A549 (cell line): ENCODE data around the gene RHCG. TPM values are rescaled to one million over a fixed set of nuclear protein-coding genes. Genes with fewer than 3 reads are reported as not detected.

Experiments used
- ATAC-seq, 2 experiments: fragments of 200-7000 bp in 1 of 2; fragments of >200 bp in 1 of 2; cut with Nextera tagmentation in 1 of 2; cut with Tn5 transposase in 1 of 2; 3 replicates each; pipeline versions ENCODE4 v1.8.0 to v1.9.1; 2018 to 2020; ENCODE audit warnings: mild to moderate bottlenecking in 1 of 2, moderate library complexity in 1 of 2
- CTCF ChIA-PET: fragments of 300-600 bp; sonication (Branson Sonifier 250); formaldehyde crosslinking; extraction: SDS; loops from one replicate; lab custom pipeline; 2021; ENCODE audit warnings: antibody characterized with exemption, inconsistent platforms; lab: Yijun Ruan, JAX
- POLR2A ChIA-PET: fragments of 350-600 bp; formaldehyde crosslinking; extraction: SDS; loops from one replicate; lab custom pipeline; 2021; ENCODE audit warnings: antibody characterized with exemption, inconsistent platforms; lab: Yijun Ruan, JAX
- DNase-seq, 2 experiments: peaks; one replicate each; pipeline versions ENCODE4 v3.0.0 to v3.0.0-alpha.2; 2011 to 2016; ENCODE audit warnings: low read depth in 1 of 2, low spot score in 1 of 2
- FAIRE-seq: peaks from 2 replicates; lab custom pipeline; 2011; peaks lifted over from hg19 to GRCh38; lab: Jason Lieb, UNC
- H3K27ac ChIP-seq, 2 experiments: fragments of >200 bp; sonication (Bioruptor Twin); formaldehyde crosslinking; 3 replicates each; pipeline ENCODE4 v1.5.1; 2016 to 2017
- H3K4me1 ChIP-seq: fragments of >200 bp; sonication (Bioruptor Twin); formaldehyde crosslinking; 3 replicates; pipeline ENCODE4 v1.6.1; 2016
- H3K4me2 ChIP-seq: fragments of >200 bp; sonication (Bioruptor Twin); formaldehyde crosslinking; 3 replicates; pipeline ENCODE4 v1.6.1; 2016
- H3K4me3 ChIP-seq: fragments of >200 bp; sonication (Bioruptor Twin); formaldehyde crosslinking; 3 replicates; pipeline ENCODE4 v1.5.1; 2016
- H3K9me3 ChIP-seq: fragments of >200 bp; sonication (Bioruptor Twin); formaldehyde crosslinking; 3 replicates; pipeline ENCODE4 v1.6.1; 2016
- CHD4 ChIP-seq: fragments of 200-600 bp; sonication (generic); IDR thresholded peaks from 2 replicates; pipeline ENCODE4 v1.6.1; 2016; ENCODE audit warnings: antibody characterized with exemption, mild to moderate bottlenecking, borderline replicate concordance
- EHMT2 ChIP-seq: fragments of 200-600 bp; sonication (generic); IDR thresholded peaks from 2 replicates; pipeline ENCODE4 v1.6.1; 2016; ENCODE audit warnings: antibody characterized with exemption, low read depth, mild to moderate bottlenecking, moderate library complexity
- EP300 ChIP-seq, 2 experiments: fragments of >200 bp; sonication (Bioruptor Twin); formaldehyde crosslinking; IDR thresholded peaks; 2 replicates in 1 of 2; 3 replicates in 1 of 2; pipeline ENCODE4 v1.6.1; 2016 to 2017
- FOXS1 ChIP-seq: fragments of 250-450 bp; sonication (Bioruptor Pico); IDR thresholded peaks from 2 replicates; pipeline ENCODE4 v1.5.0; 2020; ENCODE audit warnings: mild to moderate bottlenecking, moderate library complexity
- HOXB13 ChIP-seq: fragments of 250-450 bp; sonication (Bioruptor Pico); IDR thresholded peaks from 2 replicates; pipeline ENCODE4 v1.5.0; 2020; ENCODE audit warnings: low read depth, mild to moderate bottlenecking, moderate library complexity
- HOXB5 ChIP-seq: fragments of 250-450 bp; sonication (Bioruptor Pico); IDR thresholded peaks from 2 replicates; pipeline ENCODE4 v1.5.0; 2020; ENCODE audit warnings: mild to moderate bottlenecking, moderate library complexity
- JUN ChIP-seq, 2 experiments: fragments of >200 bp; sonication (Bioruptor Twin); formaldehyde crosslinking; IDR thresholded peaks; 2 replicates in 1 of 2; 3 replicates in 1 of 2; pipeline ENCODE4 v1.6.1; 2016 to 2017
- KDM5A ChIP-seq: fragments of 200-600 bp; sonication (generic); IDR thresholded peaks from 2 replicates; pipeline ENCODE4 v1.6.1; 2016; ENCODE audit warnings: antibody characterized with exemption, mild to moderate bottlenecking
- MAFK ChIP-seq: fragments of 450-650 bp; IDR thresholded peaks from 2 replicates; pipeline ENCODE4 v1.6.1; 2014; ENCODE audit not compliant: partially characterized antibody
- NPAS2 ChIP-seq: fragments of 250-450 bp; sonication (Bioruptor Pico); IDR thresholded peaks from 2 replicates; pipeline ENCODE4 v1.8.0; 2022; ENCODE audit warnings: mild to moderate bottlenecking, moderate library complexity, borderline replicate concordance
- NR3C1 ChIP-seq: fragments of >200 bp; sonication (Bioruptor Twin); formaldehyde crosslinking; IDR thresholded peaks from 3 replicates; pipeline ENCODE4 v1.6.1; 2017
- POLR2A ChIP-seq: IDR thresholded peaks from 2 replicates; pipeline ENCODE4 v1.6.1; 2012; ENCODE audit warnings: mild to moderate bottlenecking, low read length
- POLR2AphosphoS2 ChIP-seq: conservative IDR thresholded peaks from 2 replicates; pipeline ENCODE4 v1.6.1; 2012; ENCODE audit warnings: low read length, improper control_type of control experiment, inconsistent platforms
- RAD21 ChIP-seq, 2 experiments: fragments of >200 bp in 1 of 2; sonication (Bioruptor Twin) in 1 of 2; formaldehyde crosslinking in 1 of 2; IDR thresholded peaks in 1 of 2; conservative IDR thresholded peaks in 1 of 2; 2 replicates in 1 of 2; 3 replicates in 1 of 2; pipeline ENCODE4 v1.6.1; 2012 to 2018; ENCODE audit warnings: inconsistent platforms in 1 of 2
- ZC3H11A ChIP-seq: fragments of 450-650 bp; IDR thresholded peaks from 2 replicates; pipeline ENCODE4 v1.6.1; 2014; ENCODE audit warnings: antibody characterized with exemption, mild to moderate bottlenecking
- WGBS: methylation state at CpG from one replicate; pipeline ENCODE4 v1.1.6; 2017; ENCODE audit errors: missing lambda C conversion rate; 5-methylcytosine and 5-hydroxymethylcytosine counted together
- polyA plus RNA-seq, 4 experiments: library from polyadenylated mRNA; depleted of rRNA in 3 of 4; stranded (reverse); fragments of >200 nt; fragmentation: RNase III in 1 of 4; extraction: RNeasy Plus Mini Kit Qiagen cat#74134 plus additional on column Dnase treatment in 1 of 4; gene quantifications; 2 replicates in 3 of 4; 3 replicates in 1 of 4; pipeline ENCODE4 v1.2.3, GENCODE V29; 2011 to 2017
- TF ChIP-seq, protein P1 (sequence below): fragments of >200 bp; sonication (Bioruptor Twin); formaldehyde crosslinking; IDR thresholded peaks from 2 replicates; pipeline ENCODE4 v1.6.1; 2016
- TF ChIP-seq, protein P2 (sequence below): IDR thresholded peaks from 2 replicates; pipeline ENCODE4 v1.6.1; 2012; ENCODE audit warnings: low read depth, borderline replicate concordance
- TF ChIP-seq, protein P3 (sequence below): fragments of 200-600 bp; sonication (generic); IDR thresholded peaks from 2 replicates; pipeline ENCODE4 v1.6.1; 2016; ENCODE audit warnings: antibody characterized with exemption, mild to moderate bottlenecking, moderate library complexity
- TF ChIP-seq, protein P4 (sequence below): fragments of >200 bp; sonication (Bioruptor Twin); formaldehyde crosslinking; IDR thresholded peaks from 3 replicates; pipeline ENCODE4 v1.5.1; 2016
- TF ChIP-seq, protein P5 (sequence below): fragments of 250-450 bp; sonication (Bioruptor Pico); IDR thresholded peaks from 2 replicates; pipeline ENCODE4 v1.5.0; 2021; ENCODE audit warnings: mild to moderate bottlenecking, moderate library complexity, borderline replicate concordance

Gene RHCG
- polyA plus RNA-seq, 2 of the 4 experiments (the other 2 are of a cell fraction), result 3.6 to 11.0 TPM

DNA sequence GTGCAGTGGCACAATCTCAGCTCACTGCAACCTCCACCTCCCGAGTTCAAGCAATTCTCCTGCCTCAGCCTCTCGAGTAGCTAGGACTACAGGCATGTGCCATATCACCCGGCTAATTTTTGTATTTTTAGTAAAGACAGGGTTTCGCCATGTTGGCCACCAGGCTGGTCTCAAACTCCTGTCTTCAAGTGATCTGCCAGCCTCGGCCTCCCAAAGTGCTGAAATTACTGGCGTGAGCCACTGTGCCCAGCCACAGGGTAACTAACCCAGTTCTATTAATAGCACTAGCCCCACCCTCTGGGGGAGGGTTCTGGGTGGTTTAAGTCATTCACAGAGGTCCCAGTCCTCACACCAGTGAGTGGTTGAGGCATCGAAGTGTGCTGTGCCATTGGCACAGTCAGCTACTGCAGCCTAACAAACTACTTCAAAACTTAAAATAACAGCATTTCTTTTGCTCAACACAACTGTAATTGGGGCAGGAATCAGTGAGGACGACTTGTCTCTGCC is 44.0 kb downstream of the RHCG start:
- FAIRE-seq, result no peak
- no peak overlapping the region for H3K27ac ChIP-seq
- no peaks in the 10 kb centered on the region for H3K9me3 ChIP-seq
- DNase-seq, result no peak
- peaks cover 18% of the 10 kb centered on the region; the same call in 2 of the 3 replicates for H3K4me1 ChIP-seq
- no peak overlapping the region for H3K4me2 ChIP-seq
- WGBS, result 54% methylated on average over 8 of the region's 8 CpGs
- ATAC-seq, result no peak
- TF ChIP-seq POLR2A, result no peak
- TF ChIP-seq RAD21 (conservative IDR thresholded peaks at IDR 0.05 in 1 of 2, IDR thresholded peaks at IDR 0.05 in 1 of 2), result no peak
- TF ChIP-seq MAFK, result no peak
- no peak for TF ChIP-seq NPAS2 (CRISPR knock-in tag)
- TF ChIP-seq EP300 (IDR thresholded peaks at IDR 0.05), result no peak
- no peak for TF ChIP-seq HOXB5
- TF ChIP-seq, protein P1, sequence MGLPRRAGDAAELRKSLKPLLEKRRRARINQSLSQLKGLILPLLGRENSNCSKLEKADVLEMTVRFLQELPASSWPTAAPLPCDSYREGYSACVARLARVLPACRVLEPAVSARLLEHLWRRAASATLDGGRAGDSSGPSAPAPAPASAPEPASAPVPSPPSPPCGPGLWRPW, result no peak
- TF ChIP-seq KDM5A, result no peak
- no peak for TF ChIP-seq JUN (IDR thresholded peaks at IDR 0.05)
- no peak for TF ChIP-seq NR3C1
- TF ChIP-seq FOXS1 (CRISPR knock-in tag), result no peak
- H3K4me3 ChIP-seq, result no peak overlapping the region
- POLR2A ChIA-PET, result no interaction called here
- CTCF ChIA-PET, result interaction anchor here (0.6 to 6.1 kb wide), 5 partner anchors 9 to 93 kb away, joined by 3 to 67 read pairs (median 4); no protein-coding TSS in a partner anchor

DNA sequence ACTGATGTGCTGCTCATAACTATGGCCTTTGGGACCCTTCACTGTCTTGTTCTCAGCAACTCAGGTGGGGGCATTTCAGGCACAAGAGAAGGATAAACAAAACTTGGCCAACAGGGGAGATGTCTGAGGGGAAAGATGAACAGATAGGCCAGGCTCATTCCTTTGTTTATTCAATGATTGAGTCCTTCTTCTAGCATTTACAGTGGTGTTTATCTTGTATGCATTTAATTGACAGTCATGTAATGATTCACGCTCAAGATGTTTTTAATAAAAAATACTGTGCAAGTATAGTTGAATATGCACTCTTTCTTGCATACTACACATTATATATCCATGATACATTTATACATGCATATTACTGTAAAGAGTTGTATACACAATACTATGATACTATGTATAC is 44.5 kb downstream of the RHCG start:
- FAIRE-seq (no peak), DNase-seq (no peak), ATAC-seq (no peak)
- CTCF ChIA-PET, result interaction anchor here (0.6 to 6.1 kb wide), 5 partner anchors 8 to 57 kb away, joined by 3 to 67 read pairs (median 4); no protein-coding TSS in a partner anchor
- TF ChIP-seq FOXS1 (CRISPR knock-in tag), result no peak
- TF ChIP-seq ZC3H11A, result no peak
- TF ChIP-seq POLR2AphosphoS2, result no peak
- TF ChIP-seq, protein P2, sequence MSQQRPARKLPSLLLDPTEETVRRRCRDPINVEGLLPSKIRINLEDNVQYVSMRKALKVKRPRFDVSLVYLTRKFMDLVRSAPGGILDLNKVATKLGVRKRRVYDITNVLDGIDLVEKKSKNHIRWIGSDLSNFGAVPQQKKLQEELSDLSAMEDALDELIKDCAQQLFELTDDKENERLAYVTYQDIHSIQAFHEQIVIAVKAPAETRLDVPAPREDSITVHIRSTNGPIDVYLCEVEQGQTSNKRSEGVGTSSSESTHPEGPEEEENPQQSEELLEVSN, result no peak
- TF ChIP-seq HOXB13 (CRISPR knock-in tag), result no peak
- TF ChIP-seq RAD21 (conservative IDR thresholded peaks at IDR 0.05 in 1 of 2, IDR thresholded peaks at IDR 0.05 in 1 of 2), result no peak
- no peak for TF ChIP-seq EHMT2
- TF ChIP-seq, protein P3, sequence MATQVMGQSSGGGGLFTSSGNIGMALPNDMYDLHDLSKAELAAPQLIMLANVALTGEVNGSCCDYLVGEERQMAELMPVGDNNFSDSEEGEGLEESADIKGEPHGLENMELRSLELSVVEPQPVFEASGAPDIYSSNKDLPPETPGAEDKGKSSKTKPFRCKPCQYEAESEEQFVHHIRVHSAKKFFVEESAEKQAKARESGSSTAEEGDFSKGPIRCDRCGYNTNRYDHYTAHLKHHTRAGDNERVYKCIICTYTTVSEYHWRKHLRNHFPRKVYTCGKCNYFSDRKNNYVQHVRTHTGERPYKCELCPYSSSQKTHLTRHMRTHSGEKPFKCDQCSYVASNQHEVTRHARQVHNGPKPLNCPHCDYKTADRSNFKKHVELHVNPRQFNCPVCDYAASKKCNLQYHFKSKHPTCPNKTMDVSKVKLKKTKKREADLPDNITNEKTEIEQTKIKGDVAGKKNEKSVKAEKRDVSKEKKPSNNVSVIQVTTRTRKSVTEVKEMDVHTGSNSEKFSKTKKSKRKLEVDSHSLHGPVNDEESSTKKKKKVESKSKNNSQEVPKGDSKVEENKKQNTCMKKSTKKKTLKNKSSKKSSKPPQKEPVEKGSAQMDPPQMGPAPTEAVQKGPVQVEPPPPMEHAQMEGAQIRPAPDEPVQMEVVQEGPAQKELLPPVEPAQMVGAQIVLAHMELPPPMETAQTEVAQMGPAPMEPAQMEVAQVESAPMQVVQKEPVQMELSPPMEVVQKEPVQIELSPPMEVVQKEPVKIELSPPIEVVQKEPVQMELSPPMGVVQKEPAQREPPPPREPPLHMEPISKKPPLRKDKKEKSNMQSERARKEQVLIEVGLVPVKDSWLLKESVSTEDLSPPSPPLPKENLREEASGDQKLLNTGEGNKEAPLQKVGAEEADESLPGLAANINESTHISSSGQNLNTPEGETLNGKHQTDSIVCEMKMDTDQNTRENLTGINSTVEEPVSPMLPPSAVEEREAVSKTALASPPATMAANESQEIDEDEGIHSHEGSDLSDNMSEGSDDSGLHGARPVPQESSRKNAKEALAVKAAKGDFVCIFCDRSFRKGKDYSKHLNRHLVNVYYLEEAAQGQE, result no peak
- TF ChIP-seq, protein P4, sequence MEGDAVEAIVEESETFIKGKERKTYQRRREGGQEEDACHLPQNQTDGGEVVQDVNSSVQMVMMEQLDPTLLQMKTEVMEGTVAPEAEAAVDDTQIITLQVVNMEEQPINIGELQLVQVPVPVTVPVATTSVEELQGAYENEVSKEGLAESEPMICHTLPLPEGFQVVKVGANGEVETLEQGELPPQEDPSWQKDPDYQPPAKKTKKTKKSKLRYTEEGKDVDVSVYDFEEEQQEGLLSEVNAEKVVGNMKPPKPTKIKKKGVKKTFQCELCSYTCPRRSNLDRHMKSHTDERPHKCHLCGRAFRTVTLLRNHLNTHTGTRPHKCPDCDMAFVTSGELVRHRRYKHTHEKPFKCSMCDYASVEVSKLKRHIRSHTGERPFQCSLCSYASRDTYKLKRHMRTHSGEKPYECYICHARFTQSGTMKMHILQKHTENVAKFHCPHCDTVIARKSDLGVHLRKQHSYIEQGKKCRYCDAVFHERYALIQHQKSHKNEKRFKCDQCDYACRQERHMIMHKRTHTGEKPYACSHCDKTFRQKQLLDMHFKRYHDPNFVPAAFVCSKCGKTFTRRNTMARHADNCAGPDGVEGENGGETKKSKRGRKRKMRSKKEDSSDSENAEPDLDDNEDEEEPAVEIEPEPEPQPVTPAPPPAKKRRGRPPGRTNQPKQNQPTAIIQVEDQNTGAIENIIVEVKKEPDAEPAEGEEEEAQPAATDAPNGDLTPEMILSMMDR, result no peak
- TF ChIP-seq, protein P5, sequence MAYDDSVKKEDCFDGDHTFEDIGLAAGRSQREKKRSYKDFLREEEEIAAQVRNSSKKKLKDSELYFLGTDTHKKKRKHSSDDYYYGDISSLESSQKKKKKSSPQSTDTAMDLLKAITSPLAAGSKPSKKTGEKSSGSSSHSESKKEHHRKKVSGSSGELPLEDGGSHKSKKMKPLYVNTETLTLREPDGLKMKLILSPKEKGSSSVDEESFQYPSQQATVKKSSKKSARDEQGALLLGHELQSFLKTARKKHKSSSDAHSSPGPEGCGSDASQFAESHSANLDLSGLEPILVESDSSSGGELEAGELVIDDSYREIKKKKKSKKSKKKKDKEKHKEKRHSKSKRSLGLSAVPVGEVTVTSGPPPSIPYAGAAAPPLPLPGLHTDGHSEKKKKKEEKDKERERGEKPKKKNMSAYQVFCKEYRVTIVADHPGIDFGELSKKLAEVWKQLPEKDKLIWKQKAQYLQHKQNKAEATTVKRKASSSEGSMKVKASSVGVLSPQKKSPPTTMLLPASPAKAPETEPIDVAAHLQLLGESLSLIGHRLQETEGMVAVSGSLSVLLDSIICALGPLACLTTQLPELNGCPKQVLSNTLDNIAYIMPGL, result no peak
- TF ChIP-seq CHD4, result no peak
- 76% methylated on average over 1 of the region's 1 CpG for WGBS
- H3K4me1 ChIP-seq, result peaks cover 18% of the 10 kb centered on the region; the same call in 2 of the 3 replicates
- no peak overlapping the region for H3K27ac ChIP-seq
- no peak overlapping the region for H3K4me3 ChIP-seq
- POLR2A ChIA-PET, result no interaction called here
- no peaks in the 10 kb centered on the region for H3K9me3 ChIP-seq
- no peak overlapping the region for H3K4me2 ChIP-seq
